NT2/D1 (cell line): ENCODE data around the gene MORC4.
A peak's percentile ranks its signal among the peaks of the same experiment; 100 is the strongest.

Source experiments
- DNase-seq: peaks from one replicate; pipeline ENCODE4 v3.0.0-alpha.2; 2011; ENCODE audit warnings: low read depth, low spot score
- H3K27me3 ChIP-seq: 2 replicates; pipeline ENCODE4 v1.6.0; 2011; ENCODE audit warnings: mild to moderate bottlenecking; ENCODE audit not compliant: insufficient read length, insufficient read depth
- H3K36me3 ChIP-seq: 2 replicates; pipeline ENCODE4 v1.6.1; 2011; ENCODE audit warnings: mild to moderate bottlenecking, low read length, mixed read lengths; ENCODE audit not compliant: insufficient read depth, insufficient read length
- H3K4me1 ChIP-seq: 2 replicates; pipeline ENCODE4 v1.5.1; 2011; ENCODE audit not compliant: insufficient read depth, insufficient read length
- H3K4me3 ChIP-seq: 2 replicates; pipeline ENCODE4 v1.5.1; 2011; ENCODE audit warnings: low read depth; ENCODE audit not compliant: insufficient read length
- H3K9ac ChIP-seq: 2 replicates; pipeline ENCODE4 v1.6.0; 2011; ENCODE audit warnings: low read depth; ENCODE audit not compliant: insufficient read length
- H3K9me3 ChIP-seq: 2 replicates; pipeline ENCODE4 v1.5.1; 2011; ENCODE audit warnings: mild to moderate bottlenecking, low read length; ENCODE audit not compliant: insufficient read depth
- SUZ12 ChIP-seq: IDR thresholded peaks from 2 replicates; pipeline ENCODE4 v1.6.1; 2011; ENCODE audit not compliant: insufficient read length, insufficient read depth; ENCODE audit errors: extremely low read depth
- YY1 ChIP-seq: IDR thresholded peaks from 2 replicates; pipeline ENCODE4 v1.6.1; 2011; ENCODE audit not compliant: insufficient read length, insufficient read depth
- ZNF274 ChIP-seq: IDR thresholded peaks from 2 replicates; pipeline ENCODE4 v1.6.1; 2011; ENCODE audit warnings: mild to moderate bottlenecking, low read depth, low read length

MORC4 gene

GRCh38 chrX:106964290-106964689, 35.7 kb downstream of the MORC4 start:
- no peak overlapping the region for H3K9ac ChIP-seq
- no peaks in the 10 kb centered on the region for H3K27me3 ChIP-seq

GRCh38 chrX:106963111-106963510, 36.9 kb downstream of the MORC4 start:
- no peak overlapping the region for H3K9ac ChIP-seq
- TF ChIP-seq SUZ12 = no peak
- TF ChIP-seq YY1 = no peak
- no peak for TF ChIP-seq ZNF274

More at GRCh38 chrX:106964290-106964689, 35.7 kb downstream of the MORC4 start:
- Histone ChIP-seq H3K4me1 (peaks cover 2% of the 10 kb centered on the region), H3K4me3 (no peak overlapping the region), H3K9me3 (no peaks in the 10 kb centered on the region), H3K36me3 (peaks cover 23% of the 10 kb centered on the region)
- no peak for TF ChIP-seq ZNF274
- TF ChIP-seq SUZ12 = no peak
- TF ChIP-seq YY1 = no peak
- no peak for DNase-seq

GRCh38 chrX:106959901-106960300, 40.1 kb downstream of the MORC4 start:
- Histone ChIP-seq H3K4me3 (no peak overlapping the region), H3K27me3 (no peaks in the 10 kb centered on the region), H3K36me3 (peaks cover 59% of the 10 kb centered on the region), H3K4me1 (no peaks in the 10 kb centered on the region), H3K9me3 (no peaks in the 10 kb centered on the region), H3K9ac (no peak overlapping the region)
- DNase-seq = peak; percentile 15
- TF ChIP-seq SUZ12 (no peak), ZNF274 (no peak), YY1 (no peak)

More at GRCh38 chrX:106963111-106963510, 36.9 kb downstream of the MORC4 start:
- H3K4me3 ChIP-seq = no peak overlapping the region
- peaks cover 2% of the 10 kb centered on the region for H3K4me1 ChIP-seq
- H3K27me3 ChIP-seq = no peaks in the 10 kb centered on the region
- H3K9me3 ChIP-seq = no peaks in the 10 kb centered on the region
- no peak for DNase-seq
- peaks cover 32% of the 10 kb centered on the region for H3K36me3 ChIP-seq

- H3K9me3 ChIP-seq = no peaks in the 10 kb centered on the region
- no peak overlapping the region for H3K4me3 ChIP-seq
- DNase-seq = no peak
- H3K9ac ChIP-seq = no peak overlapping the region
- H3K4me1 ChIP-seq = no peaks in the 10 kb centered on the region
- TF ChIP-seq ZNF274 (no peak), YY1 (no peak), SUZ12 (no peak)
- H3K27me3 ChIP-seq = no peaks in the 10 kb centered on the region
- H3K36me3 ChIP-seq = peaks cover 68% of the 10 kb centered on the region
Measured at GRCh38 chrX:106957856-106958255, 42.2 kb downstream of the MORC4 start.

- Histone ChIP-seq H3K9me3 (no peaks in the 10 kb centered on the region), H3K9ac (no peak overlapping the region), H3K4me1 (no peaks in the 10 kb centered on the region), H3K36me3 (peaks cover 51% of the 10 kb centered on the region), H3K4me3 (no peak overlapping the region), H3K27me3 (no peaks in the 10 kb centered on the region)
- no peak for DNase-seq
- no peak for TF ChIP-seq YY1
- TF ChIP-seq ZNF274 = no peak
- TF ChIP-seq SUZ12 = no peak
Measured at GRCh38 chrX:106955004-106955772, 44.8 kb downstream of the MORC4 start.

- TF ChIP-seq SUZ12 (no peak), ZNF274 (no peak), YY1 (no peak)
- DNase-seq = no peak
- H3K9ac ChIP-seq = no peak overlapping the region
- H3K27me3 ChIP-seq = no peaks in the 10 kb centered on the region
- H3K4me1 ChIP-seq = no peaks in the 10 kb centered on the region
- no peak overlapping the region for H3K4me3 ChIP-seq
- peaks cover 46% of the 10 kb centered on the region for H3K36me3 ChIP-seq
- H3K9me3 ChIP-seq = no peaks in the 10 kb centered on the region
Measured at GRCh38 chrX:106954041-106954440, 46.0 kb downstream of the MORC4 start.

- Histone ChIP-seq H3K36me3 (peaks cover 39% of the 10 kb centered on the region), H3K27me3 (no peaks in the 10 kb centered on the region), H3K9me3 (no peaks in the 10 kb centered on the region), H3K4me3 (no peak overlapping the region), H3K4me1 (no peaks in the 10 kb centered on the region), H3K9ac (no peak overlapping the region)
- TF ChIP-seq SUZ12 = no peak
- no peak for TF ChIP-seq ZNF274
- TF ChIP-seq YY1 = no peak
- no peak for DNase-seq
Measured at GRCh38 chrX:106952988-106953387, 47.0 kb downstream of the MORC4 start.
